ENCODE data around the gene SRRM2. TPM values are rescaled to one million over a fixed set of nuclear protein-coding genes. Genes with fewer than 3 reads are reported as not detected.

Gene SRRM2
- total RNA-seq, 3 donors from 2014 or later: 538 to 819 (median 692) TPM

- Histone ChIP-seq H3K9me3 (no peaks in the 10 kb centered on the region), H3K4me1 (ENCODE audit: low read depth) (peaks cover 5% of the 10 kb centered on the region), H3K36me3 (ENCODE audit: low read depth) (peaks cover 43% of the 10 kb centered on the region), H3K4me3 (no peak overlapping the region)
- peak in 1 of 3 donors; percentile 9 for DNase-seq
- TF ChIP-seq CTCF (IDR thresholded peaks at IDR 0.05): no peak
- ATAC-seq: no peak
- intact Hi-C loops (cut with DNase I, micrococcal nuclease): no loop called here
Measured at GRCh38 chr16:2763173-2763572, 10.7 kb downstream of the SRRM2 start.

GRCh38 chr16:2764718-2765117 is 12.3 kb downstream of the SRRM2 start:
- H3K36me3 ChIP-seq (ENCODE audit: low read depth): peaks cover 32% of the 10 kb centered on the region
- peak in 1 of 3 donors; percentile 3 for DNase-seq
- no peak overlapping the region for H3K4me3 ChIP-seq
- peaks cover 12% of the 10 kb centered on the region for H3K4me1 ChIP-seq (ENCODE audit: low read depth)
- no peak for ATAC-seq
- intact Hi-C loops (cut with DNase I, micrococcal nuclease): no loop called here
- no peaks in the 10 kb centered on the region for H3K9me3 ChIP-seq
- no peak for TF ChIP-seq CTCF (IDR thresholded peaks at IDR 0.05)

- peak in 1 of 3 donors; percentile 27 for DNase-seq
- peaks cover 27% of the 10 kb centered on the region for H3K36me3 ChIP-seq (ENCODE audit: low read depth)
- ATAC-seq: no peak
- TF ChIP-seq CTCF (IDR thresholded peaks at IDR 0.05): no peak
- no peak overlapping the region for H3K4me3 ChIP-seq
- no peaks in the 10 kb centered on the region for H3K9me3 ChIP-seq
- H3K4me1 ChIP-seq (ENCODE audit: low read depth): peaks cover 16% of the 10 kb centered on the region
- intact Hi-C loops (cut with DNase I, micrococcal nuclease): no loop called here
Measured at GRCh38 chr16:2765462-2766404, 13.3 kb downstream of the SRRM2 start.

GRCh38 chr16:2766430-2767139 is 14.1 kb downstream of the SRRM2 start:
- TF ChIP-seq CTCF (IDR thresholded peaks at IDR 0.05): no peak
- DNase-seq: peak in 1 of 3 donors; percentile 18
- intact Hi-C loops (cut with DNase I, micrococcal nuclease): no loop called here
- Histone ChIP-seq H3K4me1 (ENCODE audit: low read depth) (peaks cover 16% of the 10 kb centered on the region), H3K9me3 (no peaks in the 10 kb centered on the region), H3K4me3 (no peak overlapping the region), H3K36me3 (ENCODE audit: low read depth) (peaks cover 27% of the 10 kb centered on the region)
- ATAC-seq: no peak

GRCh38 chr16:2767140-2767731 is 14.8 kb downstream of the SRRM2 start:
- Histone ChIP-seq H3K4me1 (ENCODE audit: low read depth) (peaks cover 16% of the 10 kb centered on the region), H3K4me3 (no peak overlapping the region), H3K36me3 (ENCODE audit: low read depth) (peaks cover 24% of the 10 kb centered on the region), H3K9me3 (no peaks in the 10 kb centered on the region)
- no peak for TF ChIP-seq CTCF (IDR thresholded peaks at IDR 0.05)
- DNase-seq: peak in 1 of 3 donors; percentile 24
- no peak for ATAC-seq
- intact Hi-C loops (cut with DNase I, micrococcal nuclease): no loop called here

Data from mucosa of descending colon (tissue), 3 donors.